GF-D8 (cell line): ENCODE results near the gene ASF1B.
A peak's percentile ranks its signal among the peaks of the same experiment; 100 is the strongest.
"Not testable (repeated sequence)": the region's sequence is repeated elsewhere in the genome, so short reads cannot be mapped to it uniquely, and the experiment has no call there.

ENCODE experiments used
- DNase-seq: peaks from one replicate; lab custom pipeline; 2025; lab: John Stamatoyannopoulos, UW

Gene ASF1B

DNA sequence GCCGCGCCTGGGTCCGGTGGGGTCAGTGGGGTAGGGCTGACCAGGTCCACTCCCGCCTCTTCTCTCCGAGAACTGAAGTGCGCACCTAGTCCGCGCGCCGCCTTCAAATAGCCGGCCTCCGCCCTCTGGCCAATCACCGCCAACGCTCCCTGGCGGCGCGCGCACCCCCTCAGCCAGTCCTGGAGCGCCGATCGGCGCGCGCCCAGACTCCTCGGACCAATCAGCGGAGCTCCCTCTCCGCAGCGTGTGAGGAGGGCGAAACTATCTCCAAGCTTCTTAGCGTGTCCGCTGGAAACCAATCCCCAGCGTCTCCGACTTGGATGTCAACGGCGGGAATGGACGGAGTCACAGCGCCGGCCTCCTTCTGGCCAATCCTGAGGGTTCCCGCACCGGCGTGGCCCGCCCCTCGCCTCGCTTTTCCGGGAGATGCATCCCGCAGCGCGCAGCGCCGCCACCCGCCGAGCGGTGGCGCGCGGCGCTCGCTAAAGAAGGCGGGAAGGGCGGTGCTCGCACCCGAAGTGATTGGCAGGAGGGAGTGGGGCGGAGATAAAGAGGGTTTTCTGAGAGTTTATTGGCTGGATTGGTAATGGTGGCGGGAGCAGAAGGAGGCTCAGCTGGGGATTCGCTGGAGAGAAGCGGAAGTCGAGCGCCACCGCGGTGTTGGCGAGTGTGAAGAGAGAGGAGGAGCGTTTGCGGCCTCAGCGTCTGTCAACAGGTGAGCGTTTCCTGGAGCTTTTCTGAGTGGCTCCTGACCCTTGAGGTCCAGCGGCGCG, at the start of gene ASF1B:
Gene ASF1B (minus strand): TSS at position 81 of the 773 bp plus-strand sequence. CDS start 133 bp downstream, outside the sequence.
- DNase-seq: peak; percentile 100

DNA sequence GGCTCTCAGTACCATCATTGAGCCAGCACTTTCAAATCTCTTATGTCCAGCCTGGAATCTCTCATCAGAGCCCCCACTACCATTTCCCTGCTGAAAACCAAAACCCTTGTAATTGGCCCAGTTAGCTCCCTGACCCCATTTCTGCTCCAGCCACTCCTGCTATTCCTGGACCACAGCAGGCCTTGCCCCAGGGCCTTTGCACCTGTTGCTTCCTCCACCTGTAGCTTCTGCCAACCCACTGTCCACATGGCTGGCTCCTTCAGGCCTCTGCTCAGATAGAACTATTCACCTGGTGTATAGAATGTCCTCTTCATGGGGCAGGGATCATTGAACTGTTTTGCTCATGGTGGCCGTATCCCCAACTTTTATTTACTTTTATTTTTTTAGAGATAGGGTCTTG, 49.3 kb upstream of the ASF1B start:
- DNase-seq: not testable (repeated sequence)

DNA sequence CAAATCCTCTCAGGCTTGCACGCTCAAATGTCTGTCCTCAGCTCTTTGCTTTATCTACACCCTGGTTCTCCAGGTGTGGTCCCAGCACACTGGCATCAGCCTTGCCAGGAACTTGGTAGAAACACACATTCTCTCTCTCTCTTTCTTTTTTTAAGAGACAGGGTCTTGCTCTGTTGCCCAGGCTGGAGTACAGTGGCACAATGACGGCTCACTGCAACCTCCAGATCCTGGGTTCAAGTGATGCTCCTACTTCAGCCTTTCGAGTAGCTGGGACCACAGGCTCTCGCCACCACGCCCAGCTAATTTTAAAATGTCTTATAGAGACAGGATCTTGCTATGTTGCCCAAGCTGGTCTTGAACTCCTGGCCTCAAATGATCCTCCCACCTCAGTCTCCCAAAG, 48.8 kb upstream of the ASF1B start:
- no peak for DNase-seq

DNA sequence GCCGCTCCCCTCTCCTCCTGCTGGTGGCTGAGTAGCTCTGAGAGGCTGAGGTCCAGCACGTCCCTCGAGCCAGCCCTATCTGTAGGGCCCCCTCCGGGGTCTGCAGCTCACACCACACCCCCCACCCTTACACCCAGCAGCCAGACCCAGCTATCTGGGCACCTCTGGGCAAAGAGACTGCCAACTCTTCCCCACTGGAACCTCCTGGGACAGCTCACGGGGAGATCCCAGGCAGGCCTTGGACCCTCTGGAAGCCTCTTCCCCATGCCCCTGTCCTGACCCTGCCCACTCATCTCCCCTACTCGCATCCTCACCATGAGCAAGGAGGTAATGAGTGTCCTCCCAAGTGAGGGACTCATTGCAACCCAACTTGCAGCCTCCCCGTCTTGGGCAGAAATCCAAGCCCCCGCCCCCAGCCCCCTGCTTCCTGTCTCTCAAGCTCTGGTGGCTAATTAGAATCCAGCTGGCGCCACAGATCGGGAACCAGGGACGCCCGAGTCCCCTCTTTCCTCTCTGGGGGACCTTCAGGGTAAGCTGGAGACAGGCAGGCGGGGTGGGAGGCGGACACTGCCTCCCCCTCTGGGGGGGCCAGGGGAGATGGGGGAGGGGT, 47.5 kb upstream of the ASF1B start:
- DNase-seq: no peak

DNA sequence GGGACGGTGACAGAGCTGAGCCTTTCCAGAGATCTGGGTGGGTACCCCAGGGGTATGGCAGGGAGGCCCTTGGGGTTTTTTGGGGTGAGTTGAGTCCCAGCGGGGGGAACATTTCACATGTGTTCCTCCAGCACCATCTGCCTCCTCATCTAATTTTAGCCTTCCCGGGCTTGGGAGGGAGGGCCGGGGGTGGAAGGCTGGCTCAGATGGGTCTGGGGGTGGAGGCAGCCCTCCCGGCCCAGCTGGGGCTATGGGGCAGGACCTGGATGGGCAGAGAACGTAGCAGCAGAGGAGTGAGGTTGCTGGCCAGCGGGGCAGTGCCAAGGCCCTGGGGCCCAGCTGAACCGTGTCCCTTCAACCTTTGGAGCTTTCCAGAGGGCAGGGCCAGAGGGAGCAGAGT, 46.1 kb upstream of the ASF1B start:
- DNase-seq: no peak

DNA sequence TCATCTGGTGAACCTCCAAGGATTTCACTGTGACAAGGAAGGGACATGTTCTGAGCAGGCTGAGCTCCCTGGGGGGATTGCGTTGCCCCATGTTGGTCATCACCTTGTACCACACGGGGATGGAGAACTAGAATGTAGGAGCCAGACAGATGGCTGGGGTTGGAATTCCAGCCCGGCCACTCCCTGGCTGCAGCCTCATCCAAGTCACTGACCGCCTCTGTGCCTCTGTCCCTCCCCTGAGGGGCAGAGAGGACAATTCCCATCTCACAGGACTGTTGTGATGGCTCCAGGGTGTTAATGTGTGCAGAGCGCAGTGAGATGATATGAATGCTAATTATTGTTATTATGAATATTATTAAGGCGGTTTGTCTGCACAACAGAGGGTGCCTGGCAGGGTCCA, 45.5 kb upstream of the ASF1B start:
- DNase-seq: no peak

DNA sequence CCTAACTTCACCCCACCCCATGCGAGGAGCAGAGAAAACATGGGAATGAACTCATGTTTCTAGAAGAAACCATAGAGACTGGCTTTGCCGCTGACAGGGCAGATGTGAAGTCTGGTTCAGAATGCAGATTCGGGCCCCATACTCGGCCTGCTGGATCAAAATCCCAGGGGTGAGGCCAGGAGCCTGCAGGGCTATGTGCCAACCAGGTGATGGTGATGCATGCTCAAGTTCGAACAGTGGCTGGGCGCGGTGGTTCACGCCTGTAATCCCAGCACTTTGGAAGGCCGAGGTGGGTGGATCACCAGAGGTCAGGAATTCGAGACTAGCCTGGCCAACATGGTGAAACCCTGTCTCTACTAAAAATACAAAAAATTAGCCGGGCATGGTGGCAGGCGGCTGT, 44.8 kb upstream of the ASF1B start:
- DNase-seq: not testable (repeated sequence)

DNA sequence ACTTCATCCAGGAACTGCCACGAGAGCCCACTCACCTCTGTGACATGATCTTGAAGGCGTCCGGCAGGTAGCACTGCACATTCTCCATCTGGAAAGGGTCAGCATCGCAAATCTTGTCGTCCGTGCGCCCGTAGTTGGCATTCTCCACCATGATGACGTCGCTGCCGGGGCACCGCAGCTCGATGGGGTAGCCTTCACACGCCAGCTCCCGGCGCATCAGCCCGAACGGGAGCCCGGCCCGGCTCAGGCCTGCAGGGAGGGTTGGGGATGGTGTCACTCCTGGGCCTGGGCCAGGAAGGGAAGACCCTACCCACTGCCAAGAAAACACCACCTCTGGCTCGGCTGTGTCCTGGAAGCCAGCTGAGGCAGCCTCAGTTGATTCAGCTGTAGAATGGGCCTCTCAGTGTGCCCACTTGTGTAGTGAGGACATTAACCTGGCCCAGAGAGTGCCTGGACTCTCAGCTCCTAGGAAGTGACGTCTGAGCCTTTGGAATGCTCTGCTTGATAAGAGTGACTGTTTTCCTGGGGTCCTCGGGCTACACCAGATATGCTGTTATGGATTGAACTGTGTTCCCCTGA, 41.2 kb upstream of the ASF1B start:
- DNase-seq: no peak

DNA sequence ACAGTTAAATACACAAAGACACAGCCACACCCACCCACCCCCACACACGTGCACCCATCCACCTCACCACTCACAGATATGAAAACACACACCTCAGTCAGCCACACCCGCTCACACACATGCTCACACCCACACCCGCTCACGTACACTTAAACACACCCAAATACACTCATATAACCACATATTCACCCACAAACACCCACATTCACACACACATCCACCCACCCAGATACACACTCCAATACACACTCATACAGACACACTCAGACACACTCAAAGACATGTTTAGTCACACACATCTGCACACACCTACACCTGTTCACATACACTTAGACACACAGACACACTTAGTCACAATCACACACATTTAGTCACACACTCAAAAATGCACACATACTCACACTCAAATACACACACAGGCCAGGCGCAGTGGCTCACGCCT, 39.0 kb upstream of the ASF1B start:
- DNase-seq: no peak

DNA sequence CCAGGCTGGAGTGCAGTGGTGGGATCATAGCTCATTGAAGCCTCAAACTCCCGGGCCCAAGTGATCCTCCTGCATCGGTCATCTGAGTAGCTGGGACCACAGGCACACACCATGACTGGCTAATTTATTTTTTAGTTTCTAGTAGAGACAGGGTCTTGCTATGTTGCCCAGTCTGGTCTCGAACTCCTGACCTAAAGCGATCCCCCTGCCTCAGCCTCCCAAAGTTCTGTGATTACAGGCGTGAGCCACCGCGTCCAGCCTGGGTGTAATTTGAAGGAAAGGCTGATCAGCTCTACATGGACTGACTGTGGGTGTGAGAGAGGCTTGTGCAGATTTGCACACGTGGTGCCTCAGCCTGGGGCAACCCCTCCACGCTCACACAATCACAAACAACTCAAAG, 38.5 kb upstream of the ASF1B start:
- DNase-seq: no peak

DNA sequence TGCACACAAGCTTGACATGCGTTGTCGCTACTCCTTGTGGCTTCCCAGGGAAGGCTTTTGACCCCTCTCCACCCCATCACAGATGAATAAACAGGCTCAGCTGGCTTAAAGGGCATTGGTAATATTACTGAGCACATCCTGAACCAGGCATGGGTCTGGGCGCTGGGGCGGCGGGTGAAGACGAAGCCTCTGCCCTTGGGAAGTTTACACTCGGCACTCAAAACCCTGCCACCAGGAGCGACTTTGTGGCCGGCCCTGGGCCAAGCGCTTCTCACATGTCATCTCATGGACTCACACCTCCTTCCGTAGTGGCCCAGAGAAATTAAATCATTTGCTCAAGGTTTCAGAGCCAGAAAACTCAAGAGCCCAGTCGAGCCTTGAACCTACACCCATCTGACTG, 32.6 kb upstream of the ASF1B start:
- no peak for DNase-seq

DNA sequence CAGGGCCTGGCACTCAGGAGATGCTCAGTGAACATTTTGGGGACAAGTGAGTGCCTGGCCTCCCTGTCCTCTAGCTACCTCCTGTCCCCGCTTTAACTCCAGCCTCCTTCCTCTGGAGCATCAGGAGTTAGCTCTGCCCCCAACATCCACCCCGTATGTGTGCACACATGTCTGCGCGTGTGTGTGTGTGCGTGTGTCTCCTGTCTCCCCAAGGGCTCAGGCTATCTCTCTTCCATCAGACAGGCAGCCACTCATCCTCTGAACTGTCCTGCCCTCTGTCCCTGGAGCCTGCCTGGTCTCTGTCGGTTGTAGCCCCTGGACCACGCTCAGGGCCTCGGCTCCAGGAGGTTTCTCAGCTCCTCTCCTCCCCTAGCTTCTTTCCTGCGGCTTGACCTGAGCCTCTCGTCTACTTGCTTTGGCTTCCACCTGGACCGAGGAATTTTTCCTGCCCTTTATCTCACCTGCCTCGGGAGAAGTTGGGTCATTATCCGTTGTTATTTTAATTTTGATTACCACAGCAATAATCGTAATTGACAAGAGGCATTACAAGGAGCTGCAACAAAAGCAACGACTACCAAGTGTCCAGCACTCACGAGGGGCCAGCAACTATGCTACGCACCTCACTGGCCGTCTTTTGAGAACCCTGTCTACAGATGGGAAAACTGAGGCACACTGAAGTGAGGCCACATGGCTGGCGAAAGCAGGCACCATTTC, 32.0 kb upstream of the ASF1B start:
- DNase-seq: no peak

DNA sequence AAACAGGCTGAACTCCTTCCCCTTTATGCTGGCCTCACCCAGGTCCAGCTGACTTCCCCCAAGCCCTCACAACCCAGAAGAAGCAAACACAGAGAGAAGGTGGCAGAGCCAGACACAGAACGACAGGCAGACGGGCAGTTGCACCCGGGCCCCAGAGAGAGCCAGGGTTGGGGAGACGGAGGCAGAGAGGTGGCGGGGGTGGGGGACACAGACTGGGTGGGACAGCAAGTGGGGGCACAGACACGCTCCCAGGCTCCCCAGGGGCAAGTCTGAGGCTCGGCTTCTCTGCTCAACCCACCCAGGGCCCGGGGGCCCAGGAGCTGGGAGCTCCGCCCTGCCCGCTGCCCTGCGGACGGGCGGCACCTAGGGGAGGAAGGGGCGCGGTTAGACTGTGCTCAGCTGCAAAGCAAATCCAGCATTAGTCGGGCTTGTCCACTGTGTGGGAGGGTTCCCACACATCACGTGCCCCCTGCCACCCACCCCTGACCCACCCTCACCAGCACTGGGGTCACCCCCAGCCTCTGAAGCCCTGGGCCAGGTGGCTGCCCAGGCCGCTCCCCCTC, 31.3 kb upstream of the ASF1B start:
- no peak for DNase-seq

DNA sequence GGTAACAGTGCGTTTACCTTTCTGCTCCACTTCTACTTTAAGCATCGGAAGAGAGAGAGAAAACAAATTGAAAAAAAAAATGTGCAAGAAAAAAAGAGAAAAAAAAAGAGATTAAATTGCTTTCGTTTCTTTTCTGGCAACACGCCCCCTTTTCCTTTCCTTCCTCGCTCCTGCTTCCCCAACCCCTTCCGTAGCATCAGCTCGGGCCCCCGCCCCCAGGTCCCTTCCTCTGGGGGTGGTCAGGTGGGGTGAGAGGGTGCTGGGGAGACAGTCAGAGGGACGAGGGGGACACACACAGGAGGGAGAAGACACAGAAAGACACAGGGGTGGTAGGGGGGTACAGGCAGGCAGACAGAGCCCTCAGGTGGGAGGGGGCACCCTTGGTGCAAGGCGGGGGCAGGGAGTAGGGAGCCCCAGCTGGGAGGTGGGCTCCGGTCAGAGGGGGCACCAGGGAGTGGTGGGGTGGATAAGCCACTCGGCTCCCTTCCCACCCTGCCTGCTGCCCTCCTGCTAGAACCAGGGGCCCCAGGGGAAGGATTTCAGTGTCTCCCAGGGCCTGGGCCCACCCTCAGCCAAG, 30.7 kb upstream of the ASF1B start:
- DNase-seq: no peak

DNA sequence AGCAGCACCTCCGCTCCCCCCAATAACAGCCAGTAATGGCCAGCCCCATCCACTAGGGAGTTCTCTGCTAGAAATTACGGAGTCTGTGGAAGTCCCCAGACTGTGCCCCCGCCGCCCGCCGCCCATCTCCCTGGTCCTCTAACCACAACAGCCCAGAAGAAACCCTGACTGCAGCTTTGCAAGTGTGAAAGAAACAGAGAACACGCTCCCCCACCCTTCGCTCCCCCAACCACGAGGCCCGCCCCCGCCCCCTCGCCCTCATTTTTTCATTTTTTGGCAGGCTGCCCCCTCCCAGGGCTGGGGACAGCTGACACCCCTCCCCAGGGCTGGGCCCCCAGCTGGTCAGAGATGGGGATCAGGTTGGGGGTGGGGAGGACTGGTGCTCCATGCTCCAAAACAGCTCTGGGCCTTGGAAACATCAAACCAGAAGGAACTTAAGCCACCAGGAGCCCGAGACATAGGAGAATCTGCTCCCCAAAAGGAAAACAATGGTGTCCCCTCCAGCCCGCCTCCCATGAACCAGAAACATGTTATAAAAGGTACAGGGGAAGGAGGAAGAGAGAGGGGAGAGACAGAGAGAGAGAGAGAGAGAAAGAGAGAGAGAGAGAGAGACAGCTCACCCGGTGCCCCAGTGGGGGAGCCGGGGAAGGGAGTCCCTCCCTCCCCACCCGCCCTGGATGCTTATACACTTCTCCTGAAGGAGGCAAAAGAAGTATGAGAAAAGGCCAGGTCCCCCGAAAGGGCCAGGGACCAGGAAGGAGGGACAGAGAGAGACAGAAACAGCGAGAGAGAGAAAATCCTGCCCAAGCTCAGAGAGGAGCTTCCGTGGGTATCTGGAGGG, 29.8 kb upstream of the ASF1B start:
- DNase-seq: no peak

DNA sequence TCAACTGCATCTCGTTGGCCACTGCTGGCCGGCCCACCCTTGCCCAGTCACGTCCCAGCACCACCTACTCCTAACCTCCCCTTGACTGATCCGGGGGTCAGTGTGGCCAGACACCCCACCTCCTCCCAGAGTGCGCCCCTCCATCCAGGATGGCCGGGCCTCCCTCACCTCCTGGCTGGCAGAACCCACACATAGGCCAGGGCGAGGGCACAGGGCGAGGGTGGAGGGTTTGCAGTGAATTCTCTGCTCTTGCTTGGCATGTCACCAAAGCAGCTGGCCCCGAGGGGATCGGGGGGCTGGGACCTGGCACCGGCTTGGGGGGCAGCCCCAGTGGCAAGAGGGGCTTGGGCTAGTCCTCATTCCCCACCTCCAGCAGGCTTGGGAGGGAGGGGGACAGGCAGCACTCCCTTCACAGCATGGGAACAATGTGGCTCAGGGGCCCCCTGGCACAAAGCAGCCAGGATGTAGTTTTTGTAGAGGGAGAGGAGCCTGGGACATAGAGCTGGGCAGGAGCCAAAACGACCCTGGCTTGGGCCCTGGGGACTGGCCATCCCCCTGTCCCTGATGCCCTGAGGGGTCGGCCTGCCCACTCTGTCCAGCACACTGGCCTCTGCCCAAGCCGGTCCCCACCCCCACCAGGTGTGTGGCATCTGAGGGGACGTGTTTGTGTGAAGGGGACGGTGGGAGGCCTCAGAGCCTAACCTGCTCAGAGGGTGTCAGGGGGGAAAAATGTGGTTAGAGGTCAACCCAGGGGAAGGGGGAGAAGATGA, 28.5 kb upstream of the ASF1B start:
- no peak for DNase-seq

DNA sequence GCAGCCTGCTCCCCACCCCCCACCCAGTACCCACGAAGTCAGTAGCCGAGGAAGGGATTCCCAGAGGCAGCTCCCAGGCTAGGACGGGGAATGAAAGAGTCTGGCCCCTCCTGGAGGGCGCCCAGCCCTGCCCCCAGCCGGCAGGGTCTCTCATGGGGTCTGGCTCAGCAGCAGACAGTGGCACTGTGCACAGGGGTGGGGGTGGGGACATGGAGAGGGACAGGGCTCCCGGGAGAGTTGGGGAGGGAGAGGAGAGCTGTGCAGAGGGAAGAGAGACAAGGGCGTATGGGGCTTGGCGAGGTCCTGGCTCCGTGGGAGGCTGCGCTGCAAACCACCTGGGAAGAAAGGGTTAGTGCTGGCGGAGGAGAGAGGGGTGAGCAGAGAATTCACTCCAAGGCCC, 27.7 kb upstream of the ASF1B start:
- no peak for DNase-seq

DNA sequence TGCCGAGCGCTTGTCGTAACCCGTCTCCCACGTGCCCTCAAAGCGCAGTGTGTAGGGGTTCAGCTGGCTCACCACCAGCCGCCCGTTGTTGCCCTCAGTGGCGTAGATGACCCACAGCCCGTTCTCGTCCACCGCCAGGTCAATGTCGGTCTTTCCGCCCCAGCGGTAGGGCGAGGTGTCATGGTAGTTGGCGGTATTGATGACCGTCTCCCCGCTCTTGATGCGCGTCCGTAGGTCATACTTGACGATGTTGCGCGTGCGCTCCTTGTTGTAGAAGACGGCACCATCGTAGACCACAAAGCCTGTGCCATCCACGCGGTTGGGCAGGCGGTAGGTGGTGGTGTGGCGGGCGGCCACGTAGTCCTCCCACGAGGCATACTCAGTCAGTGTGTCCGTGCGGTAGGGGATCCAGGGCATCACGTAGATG, 26.5 kb upstream of the ASF1B start:
- no peak for DNase-seq

DNA sequence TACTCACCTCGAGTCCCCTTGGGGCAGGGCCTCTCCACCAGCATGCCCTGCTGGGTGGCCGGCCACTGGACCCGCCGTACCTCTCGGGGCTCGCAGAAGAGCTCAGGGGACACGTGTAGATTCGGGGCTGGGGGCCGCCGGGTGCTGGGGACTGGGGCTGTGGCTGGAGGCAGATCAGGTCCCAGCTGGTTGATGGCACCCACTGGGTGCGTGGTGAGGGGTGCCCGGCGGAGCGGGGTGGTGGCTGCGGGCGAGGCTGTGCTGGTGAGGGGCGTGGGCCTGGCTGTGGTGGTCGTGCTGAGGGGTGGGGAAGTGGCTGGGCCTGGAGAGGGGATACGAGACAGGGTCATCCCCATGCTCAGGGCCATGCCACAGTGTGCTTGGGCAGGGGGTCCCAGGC, 24.9 kb upstream of the ASF1B start:
- no peak for DNase-seq

DNA sequence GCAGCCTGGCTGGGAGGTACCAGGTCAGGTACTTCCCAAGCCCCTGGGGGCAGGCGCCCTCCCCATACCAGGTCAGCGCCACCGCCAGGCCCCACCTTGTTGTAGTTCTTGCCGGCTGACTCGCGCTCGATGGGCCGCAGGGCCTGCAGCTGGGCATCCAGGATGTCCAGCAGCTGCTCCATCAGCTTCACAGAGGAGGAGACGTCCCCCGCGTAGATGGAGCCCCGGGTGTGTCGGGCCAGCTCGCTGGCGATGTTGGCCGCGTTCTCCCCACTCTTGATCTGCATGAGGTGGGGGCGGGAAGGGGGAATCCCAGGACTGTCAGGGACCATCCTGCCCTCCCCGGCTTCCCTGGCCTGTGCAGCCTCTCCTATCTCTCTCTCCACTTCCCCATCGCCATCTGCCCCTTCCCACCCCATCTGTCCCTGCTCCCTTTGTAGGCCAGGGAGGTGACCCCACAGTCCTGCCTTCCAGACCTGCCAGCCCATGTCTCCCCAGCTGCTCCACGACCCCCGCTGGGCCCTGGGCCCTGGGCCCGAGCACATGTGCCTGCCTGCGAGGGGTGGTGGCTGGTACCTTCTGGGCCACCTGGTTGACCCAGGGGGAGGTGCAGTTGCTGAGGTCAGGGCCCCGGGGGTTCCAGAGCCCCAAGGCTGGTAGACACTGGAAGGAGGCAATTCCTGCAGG, 23.8 kb upstream of the ASF1B start:
- no peak for DNase-seq
